Ishikawa (cell line): Measurements from ENCODE around the gene DNER.

Experiments used
- CEBPB ChIP-seq: IDR thresholded peaks from 2 replicates; pipeline ENCODE4 v1.6.1; 2012
- CREB1 ChIP-seq: IDR thresholded peaks from 2 replicates; pipeline ENCODE4 v1.6.1; 2012; ENCODE audit warnings: low read depth
- EGR1 ChIP-seq: IDR thresholded peaks from 2 replicates; pipeline ENCODE4 v1.6.1; 2012
- EP300 ChIP-seq: IDR thresholded peaks from 2 replicates; pipeline ENCODE4 v1.6.1; 2012; ENCODE audit warnings: borderline replicate concordance
- FOXM1 ChIP-seq: IDR thresholded peaks from 2 replicates; pipeline ENCODE4 v1.6.1; 2012; ENCODE audit warnings: low read depth, borderline replicate concordance
- MAX ChIP-seq: IDR thresholded peaks from 2 replicates; pipeline ENCODE4 v1.6.1; 2012
- NFIC ChIP-seq: IDR thresholded peaks from 2 replicates; pipeline ENCODE4 v1.6.1; 2012
- RAD21 ChIP-seq: IDR thresholded peaks from 2 replicates; pipeline ENCODE4 v1.6.1; 2012; ENCODE audit warnings: low read depth
- REST ChIP-seq: IDR thresholded peaks from 2 replicates; pipeline ENCODE4 v1.6.1; 2012; ENCODE audit warnings: low read depth, mild to moderate bottlenecking
- TAF1 ChIP-seq: IDR thresholded peaks from 2 replicates; pipeline ENCODE4 v1.6.1; 2012; ENCODE audit warnings: low read depth, mild to moderate bottlenecking
- TCF12 ChIP-seq: IDR thresholded peaks from 2 replicates; pipeline ENCODE4 v1.6.1; 2012; ENCODE audit warnings: low read depth
- TEAD4 ChIP-seq: IDR thresholded peaks from 2 replicates; pipeline ENCODE4 v1.6.1; 2012
- USF1 ChIP-seq: IDR thresholded peaks from 2 replicates; pipeline ENCODE4 v1.6.1; 2012
- YY1 ChIP-seq: IDR thresholded peaks from 2 replicates; pipeline ENCODE4 v1.6.1; 2012; ENCODE audit warnings: low read depth
- ZBTB7A ChIP-seq: IDR thresholded peaks from 2 replicates; pipeline ENCODE4 v1.6.1; 2012; ENCODE audit warnings: low read depth

DNER gene

GRCh38 chr2:229410946-229411345 is 303.4 kb downstream of the DNER start:
- TF ChIP-seq CREB1 (no peak), CEBPB (no peak), USF1 (no peak)

- TF ChIP-seq ZBTB7A (no peak), YY1 (no peak), CREB1 (no peak), TAF1 (no peak), MAX (no peak), CEBPB (no peak), TEAD4 (no peak), REST (no peak)
Observed at GRCh38 chr2:229410264-229410663, 304.1 kb downstream of the DNER start.

GRCh38 chr2:229409751-229410181 is 304.6 kb downstream of the DNER start:
- TF ChIP-seq EGR1, result no peak
- TF ChIP-seq MAX, result no peak

GRCh38 chr2:229408962-229409361 is 305.4 kb downstream of the DNER start:
- no peak for TF ChIP-seq CEBPB
- TF ChIP-seq CREB1, result no peak
- TF ChIP-seq ZBTB7A, result no peak
- TF ChIP-seq TAF1, result no peak
- TF ChIP-seq REST, result no peak
- no peak for TF ChIP-seq EGR1
- TF ChIP-seq YY1, result no peak
- TF ChIP-seq FOXM1, result no peak
- TF ChIP-seq EP300, result no peak
- TF ChIP-seq MAX, result no peak
- TF ChIP-seq NFIC, result no peak
- TF ChIP-seq TEAD4, result no peak
- TF ChIP-seq USF1, result no peak
- TF ChIP-seq TCF12, result no peak
- no peak for TF ChIP-seq RAD21

- TF ChIP-seq EP300 (peak; percentile 23; the same call in 1 of the 2 replicates), CEBPB (peak; percentile 86), REST (no peak)
Observed at GRCh38 chr2:229408356-229408755, 306.0 kb downstream of the DNER start.

GRCh38 chr2:229407170-229407569 is 307.2 kb downstream of the DNER start:
- TF ChIP-seq CEBPB (no peak), MAX (peak; percentile 47), FOXM1 (no peak), CREB1 (no peak), TEAD4 (no peak), RAD21 (no peak), EP300 (no peak), YY1 (no peak), REST (no peak), TAF1 (no peak), EGR1 (0 out of 2 replicates have a peak, but pooled peaks have one; percentile 17), NFIC (no peak), USF1 (no peak), TCF12 (no peak), ZBTB7A (no peak)
